Fibroblast of upper back skin (primary cell): ENCODE data around the gene IQCK.

Experiments used
- DNase-seq: peaks from one replicate; pipeline ENCODE4 v3.0.0-alpha.2; 2013

The IQCK gene

GRCh38 chr16:19890901-19891300, 172.8 kb downstream of the IQCK start:
- DNase-seq = no peak

GRCh38 chr16:19892902-19893301, 174.8 kb downstream of the IQCK start:
- DNase-seq = no peak

- DNase-seq = no peak
These were observed 176.5 kb downstream of the IQCK start for GRCh38 chr16:19894586-19894985.

- DNase-seq = no peak
These were observed 178.9 kb downstream of the IQCK start for GRCh38 chr16:19896951-19897350.

GRCh38 chr16:19898166-19898565, 180.1 kb downstream of the IQCK start:
- no peak for DNase-seq

- DNase-seq = peak; percentile 64
These were observed 181.0 kb downstream of the IQCK start for GRCh38 chr16:19898924-19899604.

GRCh38 chr16:19899605-19899955, 181.5 kb downstream of the IQCK start:
- no peak for DNase-seq

- no peak for DNase-seq
These were observed 183.1 kb downstream of the IQCK start for GRCh38 chr16:19901164-19901563.

GRCh38 chr16:19907161-19907992, 189.3 kb downstream of the IQCK start:
- DNase-seq = peak; percentile 72
